DMS53 treated with DMSO at 0.1 percent for 48 hours (cell line): ENCODE data around the gene TLCD4.

Source experiments
- DNase-seq: peaks from one replicate; lab custom pipeline; 2025; ENCODE audit not compliant: unreplicated experiment; lab: John Stamatoyannopoulos, UW

Gene TLCD4

DNA sequence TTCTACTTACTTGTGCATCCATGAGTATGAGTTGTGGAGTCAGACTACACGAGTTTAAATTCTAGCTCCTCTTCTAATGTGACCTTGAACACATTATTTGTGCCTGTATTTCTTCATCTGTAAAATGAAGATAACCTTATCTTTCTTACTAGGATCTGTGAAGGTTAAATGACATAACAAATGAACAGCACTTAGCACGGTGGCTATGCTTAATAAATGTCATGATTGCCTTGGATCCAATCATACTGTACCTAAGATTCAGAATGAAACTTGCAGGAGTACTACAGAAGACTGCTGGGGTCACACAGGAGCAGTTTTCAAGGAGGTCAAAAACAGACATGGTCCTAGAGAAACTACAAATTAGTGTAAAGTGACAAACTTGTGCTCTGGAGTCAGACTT, 22.2 kb upstream of the TLCD4 start:
- DNase-seq, result no peak

- DNase-seq, result no peak
Observed at GRCh38 chr1:95095833-95096217, 21.3 kb upstream of the TLCD4 start.

- DNase-seq, result no peak
Observed at GRCh38 chr1:95096218-95096841, 20.8 kb upstream of the TLCD4 start.

DNA sequence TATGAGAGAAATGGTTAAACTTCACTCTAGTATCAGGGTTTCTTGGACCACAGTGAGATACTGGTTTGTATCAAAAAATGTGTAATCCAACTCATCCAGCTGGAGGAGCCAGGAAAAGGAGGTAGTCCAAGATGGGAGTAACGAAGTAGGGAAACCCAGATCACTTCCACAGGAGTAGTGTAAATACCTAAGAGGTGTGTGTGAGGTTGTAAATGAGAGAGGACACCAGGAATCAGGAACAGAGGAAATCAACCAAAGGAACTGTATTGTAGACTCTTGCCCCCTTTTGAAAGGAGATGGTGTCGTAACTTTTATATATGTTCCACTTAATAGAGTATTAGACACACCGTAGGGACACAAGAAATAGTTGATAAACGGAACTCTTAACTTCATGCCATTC, 19.7 kb upstream of the TLCD4 start:
- DNase-seq, result no peak

DNA sequence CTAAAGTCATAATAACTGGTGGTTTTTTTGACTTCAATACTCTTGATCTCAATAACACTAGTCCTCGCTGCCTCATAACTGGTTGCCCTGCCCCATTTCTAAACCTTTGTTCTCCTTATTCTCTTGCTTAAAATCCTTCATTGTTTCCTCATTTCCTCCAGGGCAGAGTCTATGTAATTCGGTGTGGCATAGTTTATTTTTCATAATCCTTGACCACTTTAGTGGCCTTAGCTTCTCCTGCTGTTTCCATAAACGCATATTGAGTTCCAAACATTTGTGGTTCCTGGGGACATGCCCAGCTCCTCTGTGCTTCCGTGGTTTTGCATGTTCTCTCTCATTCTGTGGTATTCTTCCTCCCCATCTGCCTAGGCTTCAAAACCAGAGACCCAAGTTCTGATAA, 19.0 kb upstream of the TLCD4 start:
- DNase-seq, result no peak

- no peak for DNase-seq
Observed at GRCh38 chr1:95108792-95109191, 8.4 kb upstream of the TLCD4 start.

DNA sequence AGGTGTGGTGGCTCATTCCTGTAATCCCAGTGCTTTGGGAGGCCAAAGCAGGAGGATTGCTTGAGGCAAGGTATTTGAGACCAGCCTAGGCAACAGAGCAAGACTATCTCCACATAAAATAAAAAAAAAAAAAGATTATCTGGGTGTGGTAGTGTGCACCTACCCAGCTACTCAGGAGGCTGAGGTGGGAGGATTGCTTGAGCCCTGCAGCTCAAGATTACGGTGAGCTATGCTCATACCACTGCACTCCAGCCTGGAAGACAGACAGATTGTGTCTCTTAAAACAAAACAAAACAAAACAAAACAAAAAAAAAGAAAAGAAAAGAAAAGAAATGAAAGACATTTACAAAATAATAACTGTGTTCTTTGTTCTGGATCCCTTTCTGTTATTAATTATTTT, 6.1 kb upstream of the TLCD4 start:
- no peak for DNase-seq

GRCh38 chr1:95113684-95114083, 3.5 kb upstream of the TLCD4 start:
- DNase-seq, result no peak

DNA sequence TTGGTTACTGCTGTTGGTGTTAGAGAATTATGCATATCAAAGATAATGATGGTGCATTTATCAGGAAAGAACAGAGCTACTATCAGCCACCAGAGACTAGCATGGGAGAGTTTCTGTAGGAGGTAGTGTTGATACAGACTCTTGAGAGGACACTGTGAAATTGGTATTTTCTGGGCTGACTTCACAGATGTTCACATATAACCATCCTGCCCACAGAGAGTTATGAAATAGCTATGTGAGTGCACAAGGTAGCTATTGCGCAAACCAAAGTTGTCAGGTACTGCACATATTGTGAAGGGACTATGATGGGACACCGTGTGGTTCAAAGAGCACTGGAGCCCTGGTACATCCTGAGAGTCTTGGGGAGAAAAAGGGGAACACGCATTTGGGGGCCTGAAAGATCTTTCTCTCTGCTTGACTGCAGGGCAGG, 1.4 kb upstream of the TLCD4 start:
- no peak for DNase-seq

GRCh38 chr1:95116580-95117206, 462 bp upstream of the TLCD4 start:
- peak; percentile 91 for DNase-seq

DNA sequence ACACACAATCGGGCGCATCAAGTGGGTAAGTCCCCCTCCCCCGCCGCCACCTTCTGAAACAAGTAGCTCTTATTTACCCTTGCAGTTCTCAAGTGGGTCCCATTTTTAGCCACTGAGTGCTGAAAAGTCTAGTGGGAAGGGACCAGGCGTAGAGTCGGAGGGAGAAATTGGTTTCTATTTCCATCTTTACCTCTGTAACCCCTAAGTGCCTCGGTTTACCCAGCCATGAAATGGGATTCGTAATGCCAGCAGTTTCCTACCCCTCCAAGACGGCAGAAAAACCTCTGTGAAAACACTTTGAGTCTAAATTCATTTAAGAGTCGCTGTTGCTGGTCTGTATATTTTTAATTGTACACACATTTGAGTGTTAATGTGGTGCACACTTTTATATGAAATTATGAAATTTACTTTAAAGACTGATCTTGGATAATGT, 928 bp downstream of the TLCD4 start:
- DNase-seq, result no peak

GRCh38 chr1:95118710-95119109, 1.6 kb downstream of the TLCD4 start:
- no peak for DNase-seq

- no peak for DNase-seq
Observed at GRCh38 chr1:95119273-95119672, 2.1 kb downstream of the TLCD4 start.

GRCh38 chr1:95122151-95122697, 5.1 kb downstream of the TLCD4 start:
- DNase-seq, result no peak

GRCh38 chr1:95124342-95124741, 7.2 kb downstream of the TLCD4 start:
- no peak for DNase-seq

DNA sequence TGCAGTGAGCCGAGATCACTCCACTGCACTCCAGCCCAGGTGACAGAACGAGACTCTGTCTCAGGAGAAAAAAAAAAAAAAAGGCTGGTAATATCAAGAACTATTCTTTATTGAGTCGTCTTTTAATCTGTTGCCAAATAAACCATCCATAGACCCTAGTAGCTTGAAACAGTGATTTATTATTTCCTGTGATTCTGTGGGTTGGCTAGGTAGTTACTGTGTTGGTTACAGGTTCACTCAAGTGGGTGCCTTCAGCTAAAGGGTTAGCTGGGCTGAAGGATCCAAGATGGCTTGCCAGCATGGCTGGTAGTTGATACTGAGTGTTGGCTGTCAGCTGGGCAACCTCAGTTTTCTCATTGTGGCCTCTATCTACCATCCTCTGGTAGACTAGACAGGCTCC, 9.2 kb downstream of the TLCD4 start:
- no peak for DNase-seq

DNA sequence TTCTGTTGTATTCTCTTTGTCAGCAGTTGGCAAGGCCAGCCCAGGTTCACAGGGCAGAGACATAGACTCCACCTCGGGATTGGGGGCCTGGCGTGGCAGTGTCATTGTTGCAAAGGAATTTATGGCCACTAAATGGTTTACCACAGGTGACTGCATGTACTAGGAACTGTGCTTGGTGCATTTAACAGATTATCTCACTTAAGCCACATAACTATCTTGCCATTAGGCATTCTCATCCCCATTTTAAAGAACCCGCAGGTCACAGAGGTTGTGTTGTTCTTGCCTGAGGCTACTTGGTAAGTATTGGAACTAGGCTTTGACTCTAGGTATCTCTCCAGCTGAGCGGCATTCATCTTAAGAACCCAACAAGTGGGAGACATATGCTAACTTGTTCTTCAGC, 9.7 kb downstream of the TLCD4 start:
- no peak for DNase-seq

- no peak for DNase-seq
Observed at GRCh38 chr1:95127380-95127779, 10.2 kb downstream of the TLCD4 start.

DNA sequence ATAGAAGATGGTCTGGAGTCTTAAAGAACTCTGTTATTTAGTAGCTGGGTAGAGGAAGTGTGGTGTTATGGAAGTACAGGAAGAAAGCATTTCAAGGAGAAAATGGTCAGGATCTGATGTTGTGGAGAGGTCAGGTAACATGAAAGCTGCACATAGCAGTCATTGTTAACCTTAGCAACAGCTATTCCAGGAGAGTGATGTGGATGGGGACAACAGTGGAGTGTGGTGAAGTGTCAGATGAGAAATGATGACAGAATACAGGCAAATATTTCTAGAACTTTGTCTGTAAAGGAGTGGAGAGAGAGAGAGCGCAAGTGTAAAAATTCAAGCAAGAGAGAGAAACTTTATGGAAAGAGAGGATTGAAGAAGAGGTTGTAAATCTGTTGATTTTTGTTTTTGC, 15.6 kb downstream of the TLCD4 start:
- DNase-seq, result no peak

DNA sequence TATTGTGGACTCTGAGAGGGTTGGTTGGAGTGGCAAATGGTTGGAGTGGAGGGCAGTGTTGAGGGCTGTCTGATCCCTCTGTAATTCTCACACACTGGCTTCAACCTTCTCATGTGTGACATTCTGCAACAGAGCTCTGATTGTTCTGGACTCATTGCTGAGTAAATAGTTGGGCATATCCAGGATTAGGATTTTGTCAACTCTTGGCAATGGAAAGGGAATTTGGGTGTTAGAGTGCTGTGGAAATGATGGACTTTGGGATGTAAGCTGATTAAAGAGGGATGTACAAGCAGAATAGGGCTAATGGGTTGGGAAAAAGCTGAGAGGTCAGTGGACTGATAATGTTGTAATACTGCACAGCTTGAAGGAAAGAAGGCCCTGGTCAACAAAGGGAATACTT, 16.5 kb downstream of the TLCD4 start:
- DNase-seq, result no peak

GRCh38 chr1:95138223-95138622, 21.1 kb downstream of the TLCD4 start:
- DNase-seq, result no peak

GRCh38 chr1:95139039-95139438, 21.9 kb downstream of the TLCD4 start:
- no peak for DNase-seq

DNA sequence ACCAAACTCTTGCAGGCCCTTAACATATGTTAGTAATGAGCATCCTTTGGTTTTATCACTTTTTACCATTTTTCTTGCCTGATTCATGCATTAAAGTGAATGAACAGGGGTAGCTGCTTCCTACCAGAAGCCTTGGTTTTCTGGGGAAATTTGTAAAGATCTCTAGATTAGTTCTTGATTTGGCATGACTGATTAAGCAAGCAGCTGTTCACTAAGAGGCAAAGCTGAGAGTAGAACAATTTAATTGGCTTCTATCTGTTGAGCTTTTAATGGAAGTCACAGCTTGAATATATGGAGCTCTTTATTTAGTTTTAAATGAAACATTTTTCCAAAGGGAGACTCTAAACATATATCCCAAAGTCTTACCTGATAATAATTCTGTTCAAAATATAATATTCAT, 23.6 kb downstream of the TLCD4 start:
- no peak for DNase-seq
